Measurements from ENCODE around the gene ITIH4. TPM values are rescaled to one million over a fixed set of nuclear protein-coding genes. Genes with fewer than 3 reads are reported as not detected.

Gene ITIH4
- total and polyA plus RNA-seq, 4 donors, result 4.5 to 33.8 (median 12.0) TPM

DNA sequence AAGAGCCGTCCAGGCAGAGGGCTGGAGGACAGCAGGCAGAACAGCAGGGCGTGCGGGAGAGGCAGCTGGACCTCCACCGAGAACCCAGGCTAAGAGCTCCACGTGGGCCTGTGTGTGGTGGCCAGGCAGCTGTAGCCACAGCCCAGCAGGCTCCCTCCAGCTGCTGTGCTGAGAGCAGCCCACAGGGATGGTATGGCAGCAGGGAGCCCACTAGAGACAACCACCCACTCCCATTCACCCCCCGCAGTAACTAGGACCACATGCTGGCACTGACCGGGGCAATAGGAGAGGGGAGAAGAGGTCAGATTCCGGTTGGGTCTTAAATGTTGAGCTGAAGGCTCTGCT is 29.9 kb upstream of the ITIH4 start:
- 92% methylated on average over 8 of the region's 8 CpGs for WGBS, 2 donors
- TF ChIP-seq, protein P1, sequence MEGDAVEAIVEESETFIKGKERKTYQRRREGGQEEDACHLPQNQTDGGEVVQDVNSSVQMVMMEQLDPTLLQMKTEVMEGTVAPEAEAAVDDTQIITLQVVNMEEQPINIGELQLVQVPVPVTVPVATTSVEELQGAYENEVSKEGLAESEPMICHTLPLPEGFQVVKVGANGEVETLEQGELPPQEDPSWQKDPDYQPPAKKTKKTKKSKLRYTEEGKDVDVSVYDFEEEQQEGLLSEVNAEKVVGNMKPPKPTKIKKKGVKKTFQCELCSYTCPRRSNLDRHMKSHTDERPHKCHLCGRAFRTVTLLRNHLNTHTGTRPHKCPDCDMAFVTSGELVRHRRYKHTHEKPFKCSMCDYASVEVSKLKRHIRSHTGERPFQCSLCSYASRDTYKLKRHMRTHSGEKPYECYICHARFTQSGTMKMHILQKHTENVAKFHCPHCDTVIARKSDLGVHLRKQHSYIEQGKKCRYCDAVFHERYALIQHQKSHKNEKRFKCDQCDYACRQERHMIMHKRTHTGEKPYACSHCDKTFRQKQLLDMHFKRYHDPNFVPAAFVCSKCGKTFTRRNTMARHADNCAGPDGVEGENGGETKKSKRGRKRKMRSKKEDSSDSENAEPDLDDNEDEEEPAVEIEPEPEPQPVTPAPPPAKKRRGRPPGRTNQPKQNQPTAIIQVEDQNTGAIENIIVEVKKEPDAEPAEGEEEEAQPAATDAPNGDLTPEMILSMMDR (IDR thresholded peaks at IDR 0.05; ENCODE audit: control extremely low read depth, extremely low read depth), result no peak
- Histone ChIP-seq H3K9ac (ENCODE audit: insufficient read depth in 1 of 2, low read length in 2 of 2) (no peak overlapping the region), H3K4me3 (no peak overlapping the region), H3K9me3 (ENCODE audit: control insufficient read depth in 4 of 4, insufficient read depth in 3 of 4, low read length in 3 of 4) (peaks cover 0 to 2% (median 0%) of the 10 kb centered on the region in 4 donors), H3K4me1 (ENCODE audit: control insufficient read depth in 5 of 5, insufficient read depth in 5 of 5, low read length in 5 of 5) (peaks cover 0 to 2% (median 0%) of the 10 kb centered on the region in 5 donors), H3K27ac (ENCODE audit: low read depth in 1 of 2, low read length in 1 of 2) (no peak overlapping the region), H3K36me3 (ENCODE audit: control insufficient read depth in 4 of 4, insufficient read depth in 4 of 4, low read length in 4 of 4) (peaks cover 0 to 4% (median 0%) of the 10 kb centered on the region in 4 donors), H3K27me3 (ENCODE audit: control insufficient read depth in 3 of 3, insufficient read depth in 3 of 3, low read length in 2 of 3) (no peaks in the 10 kb centered on the region)
- DNase-seq (no peak), ATAC-seq (ENCODE audit: insufficient read depth, low FRiP score) (no peak)

DNA sequence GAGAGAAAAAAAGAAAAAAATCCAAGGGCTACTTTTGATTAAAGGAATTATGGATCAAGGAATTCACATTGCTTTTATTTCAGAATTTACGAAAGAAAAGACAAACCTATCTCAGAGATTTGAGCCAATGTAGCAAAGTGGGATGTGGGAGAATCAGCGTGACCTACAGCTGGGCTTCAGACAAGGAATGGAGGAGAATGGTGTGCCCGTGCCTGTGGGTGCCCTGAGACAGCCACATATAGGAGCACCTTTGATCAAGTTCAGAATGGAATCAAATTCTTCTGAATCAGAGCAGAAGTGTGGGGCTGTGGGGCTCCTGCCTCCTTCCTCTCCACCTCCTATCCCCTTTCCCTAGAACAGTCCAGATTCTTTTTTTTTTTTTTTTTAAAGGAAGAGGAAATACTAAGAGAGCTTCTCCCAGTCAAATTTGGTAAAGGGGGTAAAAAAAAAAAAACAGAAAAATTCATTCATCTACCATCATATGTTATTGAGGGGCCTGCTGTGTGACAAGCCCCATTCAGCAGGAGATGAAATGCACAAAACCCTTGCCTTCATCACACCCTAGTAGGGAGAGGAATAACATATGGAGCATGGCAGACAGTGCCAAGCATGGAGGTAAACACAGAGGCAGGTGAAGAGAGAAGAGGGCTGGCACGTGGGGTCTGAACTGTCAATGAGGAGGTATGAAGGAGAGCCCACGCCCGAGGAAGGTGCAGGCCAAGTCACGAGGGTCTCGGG is 29.4 kb upstream of the ITIH4 start:
- DNase-seq (no peak), ATAC-seq (ENCODE audit: insufficient read depth, low FRiP score) (no peak)
- Histone ChIP-seq H3K36me3 (ENCODE audit: control insufficient read depth in 4 of 4, insufficient read depth in 4 of 4, low read length in 4 of 4) (peaks cover 0 to 4% (median 0%) of the 10 kb centered on the region in 4 donors), H3K4me1 (ENCODE audit: control insufficient read depth in 5 of 5, insufficient read depth in 5 of 5, low read length in 5 of 5) (peaks cover 0 to 2% (median 0%) of the 10 kb centered on the region in 5 donors), H3K27ac (ENCODE audit: low read depth in 1 of 2, low read length in 1 of 2) (no peak overlapping the region), H3K4me3 (no peak overlapping the region), H3K9ac (ENCODE audit: insufficient read depth in 1 of 2, low read length in 2 of 2) (no peak overlapping the region), H3K9me3 (ENCODE audit: control insufficient read depth in 4 of 4, insufficient read depth in 3 of 4, low read length in 3 of 4) (peaks cover 0 to 2% (median 0%) of the 10 kb centered on the region in 4 donors), H3K27me3 (ENCODE audit: control insufficient read depth in 3 of 3, insufficient read depth in 3 of 3, low read length in 2 of 3) (no peaks in the 10 kb centered on the region)
- WGBS, 2 donors, result 89 to 94% methylated on average over 8 of the region's 8 CpGs
- TF ChIP-seq, protein P1 (IDR thresholded peaks at IDR 0.05; ENCODE audit: control extremely low read depth, extremely low read depth), result no peak

DNA sequence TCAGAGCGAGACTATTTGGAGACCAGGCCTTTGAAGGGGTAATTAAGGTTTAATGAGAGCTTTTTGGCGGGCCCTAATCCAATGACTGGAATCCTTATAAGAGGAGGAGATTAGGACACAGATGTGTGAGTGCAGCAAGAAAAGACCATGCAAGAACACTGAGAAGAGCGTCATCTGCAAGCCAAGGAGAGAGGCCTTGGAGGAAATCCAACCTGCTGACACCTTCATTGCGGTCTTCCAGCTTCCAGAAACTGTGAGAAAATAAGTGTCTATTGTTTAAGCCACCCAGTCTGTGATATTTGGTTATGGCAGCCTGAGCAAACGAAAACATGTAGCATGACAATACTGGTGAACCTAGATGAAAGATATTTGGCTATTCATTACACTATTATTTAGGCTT is 27.4 kb upstream of the ITIH4 start:
- Histone ChIP-seq H3K4me1 (ENCODE audit: control insufficient read depth in 5 of 5, insufficient read depth in 5 of 5, low read length in 5 of 5) (peaks cover 0 to 2% (median 0%) of the 10 kb centered on the region in 5 donors), H3K9me3 (ENCODE audit: control insufficient read depth in 4 of 4, insufficient read depth in 3 of 4, low read length in 3 of 4) (no peaks in the 10 kb centered on the region), H3K27ac (ENCODE audit: low read depth in 1 of 2, low read length in 1 of 2) (no peak overlapping the region), H3K27me3 (ENCODE audit: control insufficient read depth in 3 of 3, insufficient read depth in 3 of 3, low read length in 2 of 3) (no peaks in the 10 kb centered on the region), H3K4me3 (no peak overlapping the region), H3K9ac (ENCODE audit: insufficient read depth in 1 of 2, low read length in 2 of 2) (no peak overlapping the region), H3K36me3 (ENCODE audit: control insufficient read depth in 4 of 4, insufficient read depth in 4 of 4, low read length in 4 of 4) (peaks cover 0 to 4% (median 0%) of the 10 kb centered on the region in 4 donors)
- WGBS, 2 donors, result 88 to 97% methylated on average over 5 of the region's 5 CpGs
- ATAC-seq (ENCODE audit: insufficient read depth, low FRiP score), result no peak
- no peak for DNase-seq
- TF ChIP-seq, protein P1 (IDR thresholded peaks at IDR 0.05; ENCODE audit: control extremely low read depth, extremely low read depth), result no peak

All from lung (tissue), 12 donors.